HG03457 (cell line): ENCODE measurements around the gene MITF.
"Not testable (repeated sequence)": the region's sequence is repeated elsewhere in the genome, so short reads cannot be mapped to it uniquely, and the experiment has no call there.

ENCODE experiments used
- ATAC-seq: cut with Tn5 transposase; IDR thresholded peaks from one replicate; pipeline ENCODE4 v1.9.1; 2021; ENCODE audit warnings: moderate number of reproducible peaks; ENCODE audit not compliant: unreplicated experiment

MITF gene

GRCh38 chr3:69784954-69785514 is 45.8 kb downstream of the MITF start:
- ATAC-seq = no peak

- ATAC-seq = no peak
These were observed 46.6 kb downstream of the MITF start for GRCh38 chr3:69785769-69786320.

DNA sequence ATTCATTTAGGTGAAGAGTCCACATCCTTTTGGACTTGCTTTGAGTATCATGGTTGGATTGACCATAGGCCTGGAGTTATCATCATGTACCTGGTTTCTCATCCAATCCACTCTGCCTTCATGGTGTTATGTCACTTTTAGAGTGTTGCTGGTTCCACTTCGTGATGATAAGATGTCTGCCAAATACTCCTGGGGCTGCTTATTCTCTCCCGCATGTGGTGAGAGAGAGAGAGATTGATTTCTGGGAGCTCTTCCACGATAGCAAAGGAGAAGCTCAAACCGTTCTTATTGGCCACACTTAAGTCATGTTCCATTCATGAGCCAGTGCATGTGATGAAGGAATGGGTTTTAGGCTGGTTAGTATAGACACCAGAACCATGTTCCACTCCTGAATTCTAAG is 47.6 kb downstream of the MITF start:
- ATAC-seq = no peak

DNA sequence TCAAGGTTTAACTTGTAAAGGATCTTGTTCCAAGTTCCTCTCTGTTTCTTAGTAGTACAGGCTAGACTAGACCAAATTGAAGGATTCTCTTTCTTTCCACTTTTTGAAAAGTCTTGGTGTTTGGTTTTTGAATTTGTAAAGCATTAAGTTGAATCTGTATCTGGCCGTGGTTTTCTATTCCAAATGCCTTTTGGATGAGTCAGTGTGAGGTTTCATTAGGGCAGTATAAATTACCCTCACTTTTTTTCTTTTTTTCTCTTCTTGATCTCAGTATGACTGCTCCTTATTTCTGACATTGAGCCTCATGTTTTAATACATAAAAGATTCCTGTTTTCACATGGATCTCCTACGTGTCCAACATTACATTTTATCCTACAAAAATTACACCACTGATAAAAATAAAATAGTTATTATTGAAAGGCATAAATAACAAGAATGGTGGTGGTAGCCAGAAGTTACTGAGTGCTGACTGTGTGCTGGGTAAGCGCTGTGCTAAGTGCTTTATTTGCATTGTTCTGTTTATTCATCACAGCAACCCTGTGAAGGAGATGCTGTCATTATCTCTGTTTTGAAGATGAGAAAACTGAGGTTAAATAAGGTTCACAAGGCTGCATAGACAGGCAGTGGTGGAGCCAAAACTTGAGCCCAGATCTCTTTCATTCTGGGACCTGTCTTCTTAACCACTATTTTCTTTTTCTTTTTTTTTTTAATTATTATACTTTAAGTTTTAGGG is 48.3 kb downstream of the MITF start:
- no peak for ATAC-seq

- no peak for ATAC-seq
These were observed 51.8 kb downstream of the MITF start for GRCh38 chr3:69791106-69791505.

- ATAC-seq = no peak
These were observed 52.7 kb downstream of the MITF start for GRCh38 chr3:69791919-69792399.

DNA sequence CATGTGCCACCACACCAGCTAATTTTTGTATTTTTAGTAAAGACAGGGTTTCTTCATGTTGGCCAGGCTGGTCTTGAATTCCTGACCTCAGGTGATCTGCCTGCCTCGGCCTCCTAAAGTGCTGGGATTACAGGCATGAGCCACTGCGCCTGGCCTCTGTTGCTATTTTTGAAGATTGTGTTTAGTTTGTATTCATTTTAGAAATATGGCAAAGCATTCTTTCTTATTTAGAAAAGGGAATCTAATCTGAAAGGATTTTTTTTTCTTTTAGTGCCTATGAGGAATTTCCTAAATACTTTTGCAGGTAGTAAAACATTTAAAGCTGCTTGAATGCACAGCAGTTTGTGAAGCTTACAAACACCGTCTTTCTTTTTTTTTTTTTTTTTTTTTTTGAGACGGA is 56.9 kb downstream of the MITF start:
- not testable (repeated sequence) for ATAC-seq

DNA sequence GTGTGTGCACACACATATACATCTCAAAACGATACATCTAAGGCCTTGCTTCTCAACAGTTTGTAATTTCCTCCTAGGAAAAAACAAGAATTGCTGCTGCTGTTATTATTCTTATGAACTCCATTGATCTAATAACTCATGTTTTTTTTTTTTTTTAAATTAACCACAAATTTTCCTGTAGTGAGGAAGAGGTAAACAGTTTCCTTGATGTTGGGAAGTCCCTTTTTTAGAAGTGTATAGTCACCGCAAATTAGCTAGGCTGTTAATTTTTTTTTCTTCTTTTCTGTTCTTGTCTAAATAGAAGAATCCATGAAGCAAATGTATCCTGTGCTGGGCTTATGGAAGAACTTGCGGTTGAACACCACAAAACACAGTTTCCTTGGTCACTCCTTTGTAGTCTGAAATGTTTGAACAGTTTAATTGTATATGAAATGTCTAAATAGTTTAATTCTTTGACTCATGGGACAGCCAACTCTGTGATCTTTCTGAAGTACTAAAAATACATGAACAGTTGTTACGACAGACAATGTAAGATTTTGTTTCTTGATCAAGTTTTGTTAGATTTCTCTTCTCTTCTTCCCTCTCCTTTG is 64.5 kb downstream of the MITF start:
- no peak for ATAC-seq

DNA sequence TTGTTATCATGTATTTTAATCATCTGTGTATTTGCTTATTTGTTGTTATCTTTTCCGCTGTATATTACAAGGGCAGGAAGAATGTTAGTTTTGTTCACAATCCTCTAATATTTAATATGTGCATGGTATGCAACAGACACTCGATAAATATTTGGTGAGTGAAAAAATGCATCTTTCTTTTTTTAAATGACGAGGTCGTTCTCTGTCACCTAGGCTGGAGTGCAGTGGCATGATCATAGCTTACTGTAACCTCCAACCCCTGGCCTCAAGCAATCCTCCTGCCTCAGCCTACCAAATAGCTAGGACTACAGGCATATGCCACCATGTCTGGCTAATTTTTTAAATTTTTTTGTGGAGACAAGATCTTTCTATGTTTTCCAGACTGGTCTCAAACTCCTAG is 66.2 kb downstream of the MITF start:
- no peak for ATAC-seq

DNA sequence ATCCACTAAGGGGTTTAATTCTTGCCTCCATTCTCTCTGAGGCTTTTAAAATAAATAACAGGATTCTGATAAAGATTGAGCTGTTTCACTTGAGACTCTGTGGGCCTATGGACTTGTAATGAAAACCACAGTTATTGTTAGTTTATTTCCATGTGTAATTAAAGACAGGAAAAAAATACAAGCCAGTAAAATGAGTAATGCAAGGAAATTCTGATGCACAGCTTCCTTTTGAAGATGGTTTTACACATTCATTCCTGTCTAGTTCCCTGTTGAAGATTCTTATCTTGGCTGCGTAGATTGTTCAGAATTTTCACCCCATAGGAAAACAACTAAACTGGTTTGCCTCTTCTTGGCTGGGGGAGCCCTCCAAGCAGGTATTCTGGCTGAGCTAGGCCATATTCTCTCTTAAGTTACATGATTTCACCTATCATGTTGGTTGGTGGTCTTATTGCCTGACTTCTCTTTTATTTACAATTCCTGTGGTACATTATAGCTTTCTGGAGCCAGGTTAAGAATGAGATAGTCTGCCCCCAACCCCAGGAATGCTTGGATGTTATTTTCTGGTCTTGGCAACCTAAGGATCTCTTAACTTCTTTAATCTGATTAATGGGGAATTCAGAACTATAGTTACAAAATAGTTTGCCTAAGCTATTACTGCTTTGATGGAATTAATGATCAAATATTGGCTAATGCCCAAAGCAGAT is 67.6 kb downstream of the MITF start:
- ATAC-seq = no peak

GRCh38 chr3:69807674-69808073 is 68.4 kb downstream of the MITF start:
- ATAC-seq = no peak

- ATAC-seq = no peak
These were observed 70.0 kb downstream of the MITF start for GRCh38 chr3:69809076-69809835.

GRCh38 chr3:69811452-69812401 is 72.5 kb downstream of the MITF start:
- ATAC-seq = no peak

- ATAC-seq = no peak
These were observed 76.7 kb downstream of the MITF start for GRCh38 chr3:69815970-69816369.

GRCh38 chr3:69817988-69818387 is 78.7 kb downstream of the MITF start:
- ATAC-seq = no peak

DNA sequence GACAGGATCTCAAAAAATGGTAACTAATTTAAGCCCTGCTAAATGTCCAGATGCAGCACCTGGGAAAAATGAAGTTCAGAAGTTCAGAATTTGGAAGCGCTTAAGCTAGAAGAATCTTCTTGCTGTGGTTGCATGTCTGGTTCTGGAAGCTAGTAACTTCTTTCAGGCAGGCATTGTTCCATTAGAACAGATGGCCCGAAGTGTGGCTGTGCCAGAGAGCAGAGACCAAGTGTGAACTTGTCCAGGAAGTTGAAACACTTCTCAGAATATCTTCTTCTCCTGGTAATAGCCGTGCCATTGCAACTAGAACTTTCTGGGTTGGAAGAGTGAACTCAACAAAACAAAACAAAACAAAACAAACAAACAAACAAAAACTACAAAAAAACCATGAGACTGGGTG is 80.0 kb downstream of the MITF start:
- no peak for ATAC-seq

GRCh38 chr3:69821133-69821532 is 81.9 kb downstream of the MITF start:
- ATAC-seq = no peak

GRCh38 chr3:69823743-69824142 is 84.5 kb downstream of the MITF start:
- ATAC-seq = no peak

GRCh38 chr3:69825446-69825845 is 86.2 kb downstream of the MITF start:
- ATAC-seq = no peak

GRCh38 chr3:69827127-69827526 is 87.9 kb downstream of the MITF start:
- ATAC-seq = no peak
